CD4-positive, alpha-beta T cell treated with Interleukin-15 for 1 hour (primary cell): ENCODE measurements around the gene KCNN1.
"Not testable (repeated sequence)": the region's sequence is repeated elsewhere in the genome, so short reads cannot be mapped to it uniquely, and the experiment has no call there.

Source experiments
- DNase-seq: peaks from one replicate; pipeline ENCODE4 v3.0.0-alpha.2; 2020

Gene KCNN1

GRCh38 chr19:17966550-17967256 lies at the start of gene KCNN1:
KCNN1 (plus strand) TSS chr19:17967107; CDS start chr19:17973889, 6,782 bp downstream.
- no peak for DNase-seq

- DNase-seq: not testable (repeated sequence)
Observed at GRCh38 chr19:17918151-17918550, 48.8 kb upstream of the KCNN1 start.

GRCh38 chr19:17919122-17919521 lies 47.8 kb upstream of the KCNN1 start:
- not testable (repeated sequence) for DNase-seq

GRCh38 chr19:17920527-17920926 lies 46.4 kb upstream of the KCNN1 start:
- no peak for DNase-seq

GRCh38 chr19:17922138-17922537 lies 44.8 kb upstream of the KCNN1 start:
- no peak for DNase-seq

- no peak for DNase-seq
Observed at GRCh38 chr19:17926044-17926443, 40.9 kb upstream of the KCNN1 start.

GRCh38 chr19:17929056-17929455 lies 37.9 kb upstream of the KCNN1 start:
- DNase-seq: no peak

GRCh38 chr19:17931532-17932191 lies 35.2 kb upstream of the KCNN1 start:
- no peak for DNase-seq

- peak; percentile 95 for DNase-seq
Observed at GRCh38 chr19:17932485-17933338, 34.2 kb upstream of the KCNN1 start, which contains the start of gene CCDC124. CCDC124 (plus strand) TSS chr19:17933015; CDS start chr19:17936421, 3,406 bp downstream.

GRCh38 chr19:17933414-17934129 lies 33.3 kb upstream of the KCNN1 start:
- DNase-seq: no peak

- DNase-seq: no peak
Observed at GRCh38 chr19:17936379-17936778, 30.5 kb upstream of the KCNN1 start.

GRCh38 chr19:17937371-17937900 lies 29.5 kb upstream of the KCNN1 start:
- no peak for DNase-seq

GRCh38 chr19:17938092-17938845 lies 28.6 kb upstream of the KCNN1 start:
- DNase-seq: peak; percentile 81

GRCh38 chr19:17942181-17942580 lies 24.7 kb upstream of the KCNN1 start:
- no peak for DNase-seq

- DNase-seq: no peak
Observed at GRCh38 chr19:17942582-17943273, 24.2 kb upstream of the KCNN1 start.

- DNase-seq: no peak
Observed at GRCh38 chr19:17943274-17944221, 23.4 kb upstream of the KCNN1 start.

GRCh38 chr19:17944301-17944700 lies 22.6 kb upstream of the KCNN1 start:
- no peak for DNase-seq

- DNase-seq: no peak
Observed at GRCh38 chr19:17946965-17947784, 19.7 kb upstream of the KCNN1 start.
